Stimulated activated CD8-positive, alpha-beta memory T cell treated with anti-CD3 and anti-CD28 coated beads, Interleukin-7, amount 100 ng/mL, for 1 hour (primary cell): Measurements from ENCODE around the gene DDX39A.
A peak's percentile ranks its signal among the peaks of the same experiment; 100 is the strongest.
"Not testable (repeated sequence)": the region's sequence is repeated elsewhere in the genome, so short reads cannot be mapped to it uniquely, and the experiment has no call there.

ENCODE experiments used
- DNase-seq, 2 donors: peaks; one replicate each; pipeline ENCODE4 v3.0.0-alpha.2; 2020; ENCODE audit warnings: low read depth in 2 of 2

The DDX39A gene

GRCh38 chr19:14385492-14385891 is 33.6 kb downstream of the DDX39A start:
- no peak for DNase-seq

- DNase-seq, result no peak
Measured at GRCh38 chr19:14383661-14384555, 35.2 kb downstream of the DDX39A start.

GRCh38 chr19:14381689-14382474 is 37.3 kb downstream of the DDX39A start:
- DNase-seq, result no peak

GRCh38 chr19:14379294-14380065 is 39.7 kb downstream of the DDX39A start:
- DNase-seq, result no peak

GRCh38 chr19:14378890-14379289 is 40.3 kb downstream of the DDX39A start:
- no peak for DNase-seq

GRCh38 chr19:14377883-14378328 is 41.2 kb downstream of the DDX39A start:
- no peak for DNase-seq

GRCh38 chr19:14375582-14376291 is 43.4 kb downstream of the DDX39A start:
- DNase-seq, result no peak

GRCh38 chr19:14375055-14375581 is 44.0 kb downstream of the DDX39A start:
- DNase-seq, result peak in 1 of 2 donors; percentile 60

GRCh38 chr19:14374313-14374712 is 44.8 kb downstream of the DDX39A start:
- DNase-seq, result not testable (repeated sequence)

- not testable (repeated sequence) for DNase-seq
Measured at GRCh38 chr19:14372384-14373077, 46.6 kb downstream of the DDX39A start.

GRCh38 chr19:14371301-14371821 is 47.8 kb downstream of the DDX39A start:
- no peak for DNase-seq

- DNase-seq, result no peak
Measured at GRCh38 chr19:14370940-14371280, 48.2 kb downstream of the DDX39A start.

- no peak for DNase-seq
Measured at GRCh38 chr19:14370169-14370939, 48.8 kb downstream of the DDX39A start.

GRCh38 chr19:14369399-14370168 is 49.6 kb downstream of the DDX39A start:
- peak; percentile 67 to 74 for DNase-seq

- no peak for DNase-seq
Measured at GRCh38 chr19:14368011-14368513, 51.1 kb downstream of the DDX39A start.

GRCh38 chr19:14367016-14367415 is 52.1 kb downstream of the DDX39A start:
- no peak for DNase-seq

- peak; percentile 65 to 80 for DNase-seq
Measured at GRCh38 chr19:14366529-14366928, 52.6 kb downstream of the DDX39A start.

GRCh38 chr19:14364098-14364443 is 55.1 kb downstream of the DDX39A start:
- not testable (repeated sequence) for DNase-seq
